HG03354 (cell line): ENCODE measurements around the gene PPP4R4.
"Not testable (repeated sequence)": the region's sequence is repeated elsewhere in the genome, so short reads cannot be mapped to it uniquely, and the experiment has no call there.

Source experiments
- ATAC-seq: cut with Tn5 transposase; IDR thresholded peaks from one replicate; pipeline ENCODE4 v1.9.1; 2021; ENCODE audit warnings: mild to moderate bottlenecking; ENCODE audit not compliant: unreplicated experiment, poor library complexity, severe bottlenecking

Gene PPP4R4

GRCh38 chr14:94175011-94175745 lies 1.1 kb downstream of the PPP4R4 start:
- ATAC-seq: no peak

- no peak for ATAC-seq
These were observed 1.6 kb downstream of the PPP4R4 start for GRCh38 chr14:94175747-94176146.

- ATAC-seq: no peak
These were observed 2.7 kb downstream of the PPP4R4 start for GRCh38 chr14:94176808-94177207.

GRCh38 chr14:94177806-94178205 lies 3.7 kb downstream of the PPP4R4 start:
- ATAC-seq: no peak

GRCh38 chr14:94179244-94179643 lies 5.1 kb downstream of the PPP4R4 start:
- ATAC-seq: no peak

- ATAC-seq: peak; percentile 83
These were observed 6.6 kb downstream of the PPP4R4 start for GRCh38 chr14:94180655-94181271.

- ATAC-seq: no peak
These were observed 7.7 kb downstream of the PPP4R4 start for GRCh38 chr14:94181835-94182234.

GRCh38 chr14:94192536-94192935 lies 18.4 kb downstream of the PPP4R4 start:
- ATAC-seq: no peak

GRCh38 chr14:94193776-94194175 lies 19.7 kb downstream of the PPP4R4 start:
- no peak for ATAC-seq

- ATAC-seq: no peak
These were observed 21.9 kb downstream of the PPP4R4 start for GRCh38 chr14:94196057-94196456.

GRCh38 chr14:94203473-94204210 lies 29.5 kb downstream of the PPP4R4 start:
- no peak for ATAC-seq

- no peak for ATAC-seq
These were observed 38.9 kb downstream of the PPP4R4 start for GRCh38 chr14:94213021-94213420.

GRCh38 chr14:94213741-94214140 lies 39.6 kb downstream of the PPP4R4 start:
- no peak for ATAC-seq

- no peak for ATAC-seq
These were observed 43.0 kb downstream of the PPP4R4 start for GRCh38 chr14:94217116-94217515.

- ATAC-seq: not testable (repeated sequence)
These were observed 44.2 kb downstream of the PPP4R4 start for GRCh38 chr14:94218198-94218886.

- no peak for ATAC-seq
These were observed 49.9 kb downstream of the PPP4R4 start for GRCh38 chr14:94224040-94224439.

- no peak for ATAC-seq
These were observed 51.6 kb downstream of the PPP4R4 start for GRCh38 chr14:94225460-94226378.

GRCh38 chr14:94227029-94227428 lies 52.9 kb downstream of the PPP4R4 start:
- no peak for ATAC-seq

GRCh38 chr14:94237046-94237445 lies 62.9 kb downstream of the PPP4R4 start:
- ATAC-seq: no peak
